Urinary bladder (tissue), 4 donors: Measurements from ENCODE around the gene ZMYND15. TPM values are rescaled to one million over a fixed set of nuclear protein-coding genes. Genes with fewer than 3 reads are reported as not detected.

Experiments
- DNase-seq: peaks from one replicate; pipeline ENCODE4 v3.0.0-alpha.2; 2015; ENCODE audit errors: extremely low spot score
- H3K27ac ChIP-seq: one replicate; pipeline ENCODE4 v1.5.1; 2013; ENCODE audit warnings: low read depth, mild to moderate bottlenecking, moderate library complexity
- H3K36me3 ChIP-seq: one replicate; pipeline ENCODE4 v1.6.1; 2013; ENCODE audit warnings: mild to moderate bottlenecking, moderate library complexity; ENCODE audit not compliant: insufficient read depth
- H3K4me1 ChIP-seq: one replicate; pipeline ENCODE4 v1.6.1; 2013; ENCODE audit warnings: mild to moderate bottlenecking, moderate library complexity; ENCODE audit not compliant: insufficient read depth
- H3K4me3 ChIP-seq: one replicate; pipeline ENCODE4 v1.5.1; 2013; ENCODE audit warnings: low read depth, low read length
- WGBS: extraction: QIAGEN DNeasy Blood & Tissue Kit; methylation state at CpG from one replicate; pipeline ENCODE4 v1.1.7; 2013; 5-methylcytosine and 5-hydroxymethylcytosine counted together
- polyA plus RNA-seq: library from polyadenylated mRNA; stranded (reverse); fragments of 200-250 nt; gene quantifications from one replicate; pipeline ENCODE4 v1.2.3, GENCODE V29; 2013
- total RNA-seq: library from RNA; depleted of rRNA; stranded (reverse); fragments of >200 nt; gene quantifications from one replicate; pipeline ENCODE4 v1.2.3, GENCODE V29; 2014
- donor health status: healthy with polysubstance abuse.
- donor health status: healthy.

The ZMYND15 gene
- total and polyA plus RNA-seq, 2 donors: 0.42 to 0.60 TPM

DNA sequence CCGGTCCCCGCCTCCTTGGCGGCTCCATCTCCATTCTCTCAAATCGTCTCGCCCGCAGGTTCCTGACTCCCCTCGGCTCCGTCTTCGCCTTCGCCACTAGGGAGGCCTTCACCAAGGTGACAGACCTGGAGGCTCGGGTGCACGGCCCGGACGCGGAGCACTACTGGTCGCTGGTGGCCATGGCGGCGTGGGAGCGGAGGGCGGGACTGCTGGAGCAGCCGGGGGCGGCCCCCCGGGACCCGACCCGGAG, 50.0 kb downstream of the ZMYND15 start:
- H3K4me3 ChIP-seq: peak overlapping the region; percentile 57
- H3K4me1 ChIP-seq: no peaks in the 10 kb centered on the region
- H3K27ac ChIP-seq: peak overlapping the region; percentile 94
- WGBS: under 1% methylated on average over 25 of the region's 25 CpGs
- DNase-seq: no peak
- no peaks in the 10 kb centered on the region for H3K36me3 ChIP-seq

DNA sequence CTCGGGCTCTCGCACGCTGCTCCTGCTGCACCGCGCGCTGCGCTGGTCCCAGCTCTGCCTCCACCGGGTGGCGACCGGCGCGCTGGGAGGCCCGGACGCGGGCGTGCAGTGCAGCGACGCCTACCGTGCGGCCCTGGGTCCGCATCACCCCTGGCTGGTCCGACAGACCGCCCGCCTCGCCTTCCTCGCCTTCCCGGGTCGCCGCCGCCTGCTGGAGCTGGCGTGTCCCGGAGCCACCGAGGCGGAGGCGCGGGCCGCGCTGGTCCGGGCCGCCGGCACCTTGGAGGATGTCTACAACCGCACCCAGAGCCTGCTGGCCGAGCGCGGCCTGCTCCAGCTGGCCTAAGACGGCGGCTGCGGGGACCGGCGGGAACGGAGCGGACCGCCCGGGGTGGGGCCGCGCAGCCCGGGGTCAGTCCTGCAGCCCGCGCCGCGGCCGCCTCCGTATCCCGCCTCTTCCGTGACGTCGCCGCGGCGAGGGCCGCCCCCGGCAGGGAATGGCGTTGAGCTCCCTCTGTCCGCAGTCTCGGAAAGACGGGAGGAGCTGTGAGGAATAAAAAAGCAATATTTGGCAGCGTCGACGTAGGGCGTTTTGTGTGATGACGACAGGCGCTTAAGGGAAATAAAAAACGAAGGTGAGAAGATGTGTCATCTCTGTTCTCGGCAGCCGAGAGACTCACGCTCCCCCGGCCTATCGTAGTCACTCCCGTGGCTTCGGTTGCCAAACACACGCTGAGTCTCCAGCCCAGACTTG, 50.5 kb downstream of the ZMYND15 start:
- Histone ChIP-seq H3K27ac (peak overlapping the region; percentile 94), H3K4me3 (peak overlapping the region; percentile 57), H3K36me3 (no peaks in the 10 kb centered on the region), H3K4me1 (no peaks in the 10 kb centered on the region)
- DNase-seq: peak; percentile 70
- WGBS: under 1% methylated on average over 91 of the region's 91 CpGs

- Histone ChIP-seq H3K4me1 (no peaks in the 10 kb centered on the region), H3K4me3 (peak overlapping the region; percentile 57), H3K36me3 (no peaks in the 10 kb centered on the region), H3K27ac (peak overlapping the region; percentile 94)
- WGBS: 32% methylated on average over 7 of the region's 7 CpGs
- DNase-seq: no peak
Measured at GRCh38 chr17:4790705-4791088, 51.1 kb downstream of the ZMYND15 start.

GRCh38 chr17:4795168-4795567, 55.5 kb downstream of the ZMYND15 start:
- Histone ChIP-seq H3K27ac (no peak overlapping the region), H3K36me3 (peaks cover 3% of the 10 kb centered on the region), H3K4me1 (no peaks in the 10 kb centered on the region), H3K4me3 (no peak overlapping the region)
- no peak for DNase-seq
- 96% methylated on average over 1 of the region's 1 CpG for WGBS

Other genes with a start within 250 kb of the ZMYND15 start
- gene SPNS2, start 241.0 kb upstream of the ZMYND15 start, total RNA-seq: 7.5 TPM
- 28.2 TPM for gene SPNS2, start 241.0 kb upstream of the ZMYND15 start, polyA plus RNA-seq
- gene MYBBP1A, start 184.4 kb upstream of the ZMYND15 start, total RNA-seq: 20.7 TPM
- 29.8 TPM for gene MYBBP1A, start 184.4 kb upstream of the ZMYND15 start, polyA plus RNA-seq
- gene GGT6, start 179.3 kb upstream of the ZMYND15 start, total RNA-seq: 13.0 TPM
- 11.5 TPM for gene GGT6, start 179.3 kb upstream of the ZMYND15 start, polyA plus RNA-seq
- 8.0 TPM for gene SMTNL2, start 155.3 kb upstream of the ZMYND15 start, total RNA-seq
- gene SMTNL2, start 155.3 kb upstream of the ZMYND15 start, polyA plus RNA-seq: 5.0 TPM
- gene ALOX15, start 98.2 kb upstream of the ZMYND15 start, total RNA-seq: 2.6 TPM
- 0.06 TPM for gene ALOX15, start 98.2 kb upstream of the ZMYND15 start, polyA plus RNA-seq
- gene PELP1, start 35.7 kb upstream of the ZMYND15 start, total RNA-seq: 36.4 TPM
- 29.5 TPM for gene PELP1, start 35.7 kb upstream of the ZMYND15 start, polyA plus RNA-seq
- 8.5 TPM for gene ARRB2, start 29.2 kb upstream of the ZMYND15 start, total RNA-seq
- gene ARRB2, start 29.2 kb upstream of the ZMYND15 start, polyA plus RNA-seq: 26.3 TPM
- 13.1 TPM for gene MED11, start 8.4 kb upstream of the ZMYND15 start, total RNA-seq
- 31.7 TPM for gene MED11, start 8.4 kb upstream of the ZMYND15 start, polyA plus RNA-seq
- gene CXCL16, start 95 bp downstream of the ZMYND15 start, total RNA-seq: 3.2 TPM
- 14.3 TPM for gene CXCL16, start 95 bp downstream of the ZMYND15 start, polyA plus RNA-seq
- gene TM4SF5, start 32.1 kb downstream of the ZMYND15 start, total RNA-seq: not detected
- 0.18 TPM for gene TM4SF5, start 32.1 kb downstream of the ZMYND15 start, polyA plus RNA-seq
- 0.95 TPM for gene VMO1, start 46.5 kb downstream of the ZMYND15 start, total RNA-seq
- gene VMO1, start 46.5 kb downstream of the ZMYND15 start, polyA plus RNA-seq: 2.4 TPM
- not detected for gene GLTPD2, start 49.1 kb downstream of the ZMYND15 start, total RNA-seq
- 0.10 TPM for gene GLTPD2, start 49.1 kb downstream of the ZMYND15 start, polyA plus RNA-seq
- gene PSMB6, start 56.3 kb downstream of the ZMYND15 start, total RNA-seq: 60.5 TPM
- gene PSMB6, start 56.3 kb downstream of the ZMYND15 start, polyA plus RNA-seq: 214 TPM
- gene PLD2, start 67.3 kb downstream of the ZMYND15 start, total RNA-seq: 23.6 TPM
- gene PLD2, start 67.3 kb downstream of the ZMYND15 start, polyA plus RNA-seq: 21.7 TPM
- gene MINK1, start 93.5 kb downstream of the ZMYND15 start, total RNA-seq: 29.9 TPM
- gene MINK1, start 93.5 kb downstream of the ZMYND15 start, polyA plus RNA-seq: 45.2 TPM
- gene C17orf107, start 159.7 kb downstream of the ZMYND15 start, total RNA-seq: 7.7 TPM
- gene C17orf107, start 159.7 kb downstream of the ZMYND15 start, polyA plus RNA-seq: 1.7 TPM
- gene CHRNE, start 163.3 kb downstream of the ZMYND15 start, total RNA-seq: 0.79 TPM
- gene CHRNE, start 163.3 kb downstream of the ZMYND15 start, polyA plus RNA-seq: 0.79 TPM
- not detected for gene GP1BA, start 192.4 kb downstream of the ZMYND15 start, total RNA-seq
- 0.04 TPM for gene GP1BA, start 192.4 kb downstream of the ZMYND15 start, polyA plus RNA-seq
- gene SLC25A11, start 200.2 kb downstream of the ZMYND15 start, total RNA-seq: 27.7 TPM
- 73.5 TPM for gene SLC25A11, start 200.2 kb downstream of the ZMYND15 start, polyA plus RNA-seq
- gene RNF167, start 200.4 kb downstream of the ZMYND15 start, total RNA-seq: 15.3 TPM
- gene RNF167, start 200.4 kb downstream of the ZMYND15 start, polyA plus RNA-seq: 119 TPM
- 205 TPM for gene PFN1, start 208.7 kb downstream of the ZMYND15 start, total RNA-seq
- 1,651 TPM for gene PFN1, start 208.7 kb downstream of the ZMYND15 start, polyA plus RNA-seq
- 31.5 TPM for gene ENO3, start 211.3 kb downstream of the ZMYND15 start, total RNA-seq
- gene ENO3, start 211.3 kb downstream of the ZMYND15 start, polyA plus RNA-seq: 6.3 TPM
- gene SPAG7, start 228.0 kb downstream of the ZMYND15 start, total RNA-seq: 35.2 TPM
- gene SPAG7, start 228.0 kb downstream of the ZMYND15 start, polyA plus RNA-seq: 83.2 TPM
- 5.7 TPM for gene CAMTA2, start 247.8 kb downstream of the ZMYND15 start, total RNA-seq
- gene CAMTA2, start 247.8 kb downstream of the ZMYND15 start, polyA plus RNA-seq: 46.1 TPM